ENCODE data around the gene C2CD2L. TPM values are rescaled to one million over a fixed set of nuclear protein-coding genes. Genes with fewer than 3 reads are reported as not detected.

The C2CD2L gene
- total and polyA plus RNA-seq, 2 of the 13 experiments (the other 11 are each of a cell fraction or from before 2014, with no cell fraction given), result 3.7 to 5.5 TPM

DNA sequence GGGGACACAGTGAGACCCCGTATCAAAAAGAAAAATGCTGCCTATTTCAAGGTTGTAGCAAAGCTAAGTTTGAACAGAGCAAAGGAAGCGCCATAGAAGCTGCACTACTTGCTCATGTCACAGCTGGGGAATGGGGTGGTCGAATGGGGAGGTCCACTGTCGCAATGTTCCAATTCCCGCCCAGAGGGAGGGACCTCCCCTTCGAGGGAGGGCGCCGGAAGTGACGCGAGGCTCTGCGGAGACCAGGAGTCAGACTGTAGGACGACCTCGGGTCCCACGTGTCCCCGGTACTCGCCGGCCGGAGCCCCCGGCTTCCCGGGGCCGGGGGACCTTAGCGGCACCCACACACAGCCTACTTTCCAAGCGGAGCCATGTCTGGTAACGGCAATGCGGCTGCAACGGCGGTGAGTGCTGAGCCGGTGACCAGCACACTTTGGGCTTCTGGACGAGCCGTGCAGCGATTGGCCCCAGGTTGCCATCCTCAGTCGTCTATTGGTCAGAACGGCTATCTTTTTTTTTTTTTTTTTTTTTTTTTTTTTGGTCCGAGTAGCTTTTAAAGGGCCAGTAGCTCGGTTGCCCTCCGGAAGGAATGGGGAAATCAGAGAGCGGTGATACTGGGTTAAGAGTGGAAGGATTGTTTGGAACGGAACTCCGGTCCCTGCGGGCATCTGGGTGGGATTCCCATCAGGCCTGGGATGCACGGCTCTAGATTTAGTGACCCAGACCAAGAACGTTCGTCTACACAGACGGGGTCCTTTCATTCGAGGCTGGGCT is 22.3 kb upstream of the C2CD2L start, which contains the start of gene HMBS (continued):
- TF ChIP-seq, protein P1, sequence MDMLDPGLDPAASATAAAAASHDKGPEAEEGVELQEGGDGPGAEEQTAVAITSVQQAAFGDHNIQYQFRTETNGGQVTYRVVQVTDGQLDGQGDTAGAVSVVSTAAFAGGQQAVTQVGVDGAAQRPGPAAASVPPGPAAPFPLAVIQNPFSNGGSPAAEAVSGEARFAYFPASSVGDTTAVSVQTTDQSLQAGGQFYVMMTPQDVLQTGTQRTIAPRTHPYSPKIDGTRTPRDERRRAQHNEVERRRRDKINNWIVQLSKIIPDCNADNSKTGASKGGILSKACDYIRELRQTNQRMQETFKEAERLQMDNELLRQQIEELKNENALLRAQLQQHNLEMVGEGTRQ (IDR thresholded peaks at IDR 0.05; ENCODE audit: low read depth, low read length), result peak; percentile 58
- TF ChIP-seq, protein P1 (CRISPR knock-in tag; IDR thresholded peaks at IDR 0.05; ENCODE audit: borderline replicate concordance), result no peak; the same call in 1 of the 2 replicates
- TF ChIP-seq, protein P2, sequence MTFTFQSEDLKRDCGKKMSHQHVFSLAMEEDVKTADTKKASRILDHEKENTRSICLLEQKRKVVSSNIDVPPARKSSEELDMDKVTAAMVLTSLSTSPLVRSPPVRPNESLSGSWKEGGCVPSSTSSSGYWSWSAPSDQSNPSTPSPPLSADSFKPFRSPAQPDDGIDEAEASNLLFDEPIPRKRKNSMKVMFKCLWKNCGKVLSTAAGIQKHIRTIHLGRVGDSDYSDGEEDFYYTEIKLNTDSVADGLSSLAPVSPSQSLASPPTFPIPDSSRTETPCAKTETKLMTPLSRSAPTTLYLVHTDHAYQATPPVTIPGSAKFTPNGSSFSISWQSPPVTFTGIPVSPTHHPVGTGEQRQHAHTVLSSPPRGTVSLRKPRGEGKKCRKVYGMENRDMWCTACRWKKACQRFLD (CRISPR knock-in tag; IDR thresholded peaks at IDR 0.05; ENCODE audit: borderline replicate concordance), result no peak
- TF ChIP-seq FOXC1 (CRISPR knock-in tag; IDR thresholded peaks at IDR 0.05; ENCODE audit: borderline replicate concordance) (peak; percentile 62; the same call in 1 of the 2 replicates), ZKSCAN5 (CRISPR knock-in tag; IDR thresholded peaks at IDR 0.05) (no peak), ZKSCAN1 (IDR thresholded peaks at IDR 0.05; ENCODE audit: low read length) (no peak), NFKBIZ (CRISPR knock-in tag; IDR thresholded peaks at IDR 0.05) (0 out of 2 replicates have a peak, but pooled peaks have one; percentile 22), SIN3B (IDR thresholded peaks at IDR 0.05; ENCODE audit: low read length) (peak; percentile 32; the same call in 1 of the 2 replicates), ZNF432 (CRISPR knock-in tag; IDR thresholded peaks at IDR 0.05; ENCODE audit: borderline replicate concordance) (no peak), ZNF33B (CRISPR knock-in tag; IDR thresholded peaks at IDR 0.05) (no peak), RORA (CRISPR knock-in tag; IDR thresholded peaks at IDR 0.05) (no peak), SATB2 (CRISPR knock-in tag; IDR thresholded peaks at IDR 0.05) (0 out of 2 replicates have a peak, but pooled peaks have one; percentile 30), NCOA5 (CRISPR knock-in tag; IDR thresholded peaks at IDR 0.05) (no peak), HNRNPUL1 (IDR thresholded peaks at IDR 0.05; ENCODE audit: low read depth, low read length) (no peak), ZNF652 (CRISPR knock-in tag; IDR thresholded peaks at IDR 0.05; ENCODE audit: borderline replicate concordance, low read depth) (no peak; the same call in 1 of the 2 replicates), NFE2L2 (IDR thresholded peaks at IDR 0.05; ENCODE audit: low read length) (no peak), CBX1 (IDR thresholded peaks at IDR 0.05; ENCODE audit: low read depth) (no peak), ZNF264 (CRISPR knock-in tag; IDR thresholded peaks at IDR 0.05) (peak; percentile 56; the same call in 1 of the 2 replicates), ZNF274 (CRISPR knock-in tag; IDR thresholded peaks at IDR 0.05) (no peak), NFATC3 (CRISPR knock-in tag; IDR thresholded peaks at IDR 0.05) (peak; percentile 63; the same call in 1 of the 2 replicates), EP300 (IDR thresholded peaks at IDR 0.05; ENCODE audit: low read depth in 2 of 2, low read length in 2 of 2) (no peak), EP300 (CRISPR knock-in tag; IDR thresholded peaks at IDR 0.05; ENCODE audit: borderline replicate concordance) (no peak), GABPB1 (CRISPR knock-in tag; IDR thresholded peaks at IDR 0.05) (peak; percentile 98)
- TF ChIP-seq, protein P3, sequence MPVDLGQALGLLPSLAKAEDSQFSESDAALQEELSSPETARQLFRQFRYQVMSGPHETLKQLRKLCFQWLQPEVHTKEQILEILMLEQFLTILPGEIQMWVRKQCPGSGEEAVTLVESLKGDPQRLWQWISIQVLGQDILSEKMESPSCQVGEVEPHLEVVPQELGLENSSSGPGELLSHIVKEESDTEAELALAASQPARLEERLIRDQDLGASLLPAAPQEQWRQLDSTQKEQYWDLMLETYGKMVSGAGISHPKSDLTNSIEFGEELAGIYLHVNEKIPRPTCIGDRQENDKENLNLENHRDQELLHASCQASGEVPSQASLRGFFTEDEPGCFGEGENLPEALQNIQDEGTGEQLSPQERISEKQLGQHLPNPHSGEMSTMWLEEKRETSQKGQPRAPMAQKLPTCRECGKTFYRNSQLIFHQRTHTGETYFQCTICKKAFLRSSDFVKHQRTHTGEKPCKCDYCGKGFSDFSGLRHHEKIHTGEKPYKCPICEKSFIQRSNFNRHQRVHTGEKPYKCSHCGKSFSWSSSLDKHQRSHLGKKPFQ (CRISPR knock-in tag; IDR thresholded peaks at IDR 0.05; ENCODE audit: insufficient replicate concordance), result no peak
- TF ChIP-seq, protein P4, sequence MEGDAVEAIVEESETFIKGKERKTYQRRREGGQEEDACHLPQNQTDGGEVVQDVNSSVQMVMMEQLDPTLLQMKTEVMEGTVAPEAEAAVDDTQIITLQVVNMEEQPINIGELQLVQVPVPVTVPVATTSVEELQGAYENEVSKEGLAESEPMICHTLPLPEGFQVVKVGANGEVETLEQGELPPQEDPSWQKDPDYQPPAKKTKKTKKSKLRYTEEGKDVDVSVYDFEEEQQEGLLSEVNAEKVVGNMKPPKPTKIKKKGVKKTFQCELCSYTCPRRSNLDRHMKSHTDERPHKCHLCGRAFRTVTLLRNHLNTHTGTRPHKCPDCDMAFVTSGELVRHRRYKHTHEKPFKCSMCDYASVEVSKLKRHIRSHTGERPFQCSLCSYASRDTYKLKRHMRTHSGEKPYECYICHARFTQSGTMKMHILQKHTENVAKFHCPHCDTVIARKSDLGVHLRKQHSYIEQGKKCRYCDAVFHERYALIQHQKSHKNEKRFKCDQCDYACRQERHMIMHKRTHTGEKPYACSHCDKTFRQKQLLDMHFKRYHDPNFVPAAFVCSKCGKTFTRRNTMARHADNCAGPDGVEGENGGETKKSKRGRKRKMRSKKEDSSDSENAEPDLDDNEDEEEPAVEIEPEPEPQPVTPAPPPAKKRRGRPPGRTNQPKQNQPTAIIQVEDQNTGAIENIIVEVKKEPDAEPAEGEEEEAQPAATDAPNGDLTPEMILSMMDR (CRISPR knock-in tag; IDR thresholded peaks at IDR 0.05), result no peak

All from HepG2 (cell line).